HG03378 (cell line): ENCODE measurements around the gene COA6.

Source experiments
- ATAC-seq: cut with Tn5 transposase; IDR thresholded peaks from one replicate; pipeline ENCODE4 v1.9.1; 2021; ENCODE audit warnings: mild to moderate bottlenecking, moderate library complexity; ENCODE audit not compliant: unreplicated experiment

The COA6 gene

GRCh38 chr1:234408757-234409156 lies 35.5 kb downstream of the COA6 start:
- no peak for ATAC-seq

GRCh38 chr1:234409328-234409727 lies 36.1 kb downstream of the COA6 start:
- ATAC-seq: no peak

GRCh38 chr1:234412830-234413229 lies 39.6 kb downstream of the COA6 start:
- no peak for ATAC-seq

GRCh38 chr1:234413485-234413884 lies 40.2 kb downstream of the COA6 start:
- no peak for ATAC-seq

GRCh38 chr1:234413990-234414389 lies 40.7 kb downstream of the COA6 start:
- no peak for ATAC-seq

- ATAC-seq: no peak
Observed at GRCh38 chr1:234427950-234428646, 54.8 kb downstream of the COA6 start.

GRCh38 chr1:234429434-234429806 lies 56.2 kb downstream of the COA6 start:
- no peak for ATAC-seq

GRCh38 chr1:234430691-234431090 lies 57.4 kb downstream of the COA6 start:
- ATAC-seq: no peak

- ATAC-seq: no peak
Observed at GRCh38 chr1:234431255-234431654, 58.0 kb downstream of the COA6 start.

GRCh38 chr1:234433563-234434285 lies 60.5 kb downstream of the COA6 start:
- ATAC-seq: peak; percentile 84
